ENCODE data around the gene RNASE7.

Gene RNASE7

GRCh38 chr14:21026988-21027315 lies 15.2 kb upstream of the RNASE7 start:
- no peak for TF ChIP-seq CTCF (conservative IDR thresholded peaks at IDR 0.05; ENCODE audit: low read depth, low read length)
- no peak for DNase-seq (ENCODE audit: low read depth)
- H3K4me3 ChIP-seq (ENCODE audit: low read length), result no peak overlapping the region

GRCh38 chr14:21029917-21030316 lies 12.2 kb upstream of the RNASE7 start, which contains the start of gene TPPP2:
Gene TPPP2 (plus strand): TSS chr14:21030217. CDS start chr14:21030582, 365 bp downstream.
- no peak for DNase-seq (ENCODE audit: low read depth)

GRCh38 chr14:21030531-21030930 lies 11.6 kb upstream of the RNASE7 start:
- no peak overlapping the region for H3K4me3 ChIP-seq (ENCODE audit: low read length)
- DNase-seq (ENCODE audit: low read depth), result no peak
- TF ChIP-seq CTCF (conservative IDR thresholded peaks at IDR 0.05; ENCODE audit: low read depth, low read length), result no peak

More at GRCh38 chr14:21029917-21030316, 12.2 kb upstream of the RNASE7 start, which contains the start of gene TPPP2:
- no peak for TF ChIP-seq CTCF (conservative IDR thresholded peaks at IDR 0.05; ENCODE audit: low read depth, low read length)
- no peak within 1 kb of the TSS for H3K4me3 ChIP-seq (ENCODE audit: low read length)

GRCh38 chr14:21032326-21033132 lies 9.6 kb upstream of the RNASE7 start:
- no peak for TF ChIP-seq CTCF (conservative IDR thresholded peaks at IDR 0.05; ENCODE audit: low read depth, low read length)
- no peak for DNase-seq (ENCODE audit: low read depth)
- no peak overlapping the region for H3K4me3 ChIP-seq (ENCODE audit: low read length)

GRCh38 chr14:21033133-21033698 lies 8.9 kb upstream of the RNASE7 start:
- no peak for DNase-seq (ENCODE audit: low read depth)
- no peak for TF ChIP-seq CTCF (conservative IDR thresholded peaks at IDR 0.05; ENCODE audit: low read depth, low read length)

GRCh38 chr14:21034707-21035106 lies 7.5 kb upstream of the RNASE7 start, which contains the start of gene RNASE13:
Gene RNASE13 (minus strand): TSS chr14:21034807. CDS start chr14:21034288, 519 bp downstream.
- H3K4me3 ChIP-seq (ENCODE audit: low read length), result no peak within 1 kb of the TSS
- TF ChIP-seq CTCF (conservative IDR thresholded peaks at IDR 0.05; ENCODE audit: low read depth, low read length), result no peak
- no peak for DNase-seq (ENCODE audit: low read depth)

More at GRCh38 chr14:21033133-21033698, 8.9 kb upstream of the RNASE7 start:
- H3K4me3 ChIP-seq (ENCODE audit: low read length), result no peak overlapping the region

- H3K4me3 ChIP-seq (ENCODE audit: low read length), result no peak overlapping the region
- DNase-seq (ENCODE audit: low read depth), result no peak
- TF ChIP-seq CTCF (conservative IDR thresholded peaks at IDR 0.05; ENCODE audit: low read depth, low read length), result no peak
These were observed 5.4 kb upstream of the RNASE7 start for GRCh38 chr14:21036751-21037150.
